Measurements from ENCODE around the gene YWHAE. TPM values are rescaled to one million over a fixed set of nuclear protein-coding genes. Genes with fewer than 3 reads are reported as not detected.

The YWHAE gene
- total RNA-seq, 4 donors from 2014 or later = 390 to 894 (median 580) TPM

DNA sequence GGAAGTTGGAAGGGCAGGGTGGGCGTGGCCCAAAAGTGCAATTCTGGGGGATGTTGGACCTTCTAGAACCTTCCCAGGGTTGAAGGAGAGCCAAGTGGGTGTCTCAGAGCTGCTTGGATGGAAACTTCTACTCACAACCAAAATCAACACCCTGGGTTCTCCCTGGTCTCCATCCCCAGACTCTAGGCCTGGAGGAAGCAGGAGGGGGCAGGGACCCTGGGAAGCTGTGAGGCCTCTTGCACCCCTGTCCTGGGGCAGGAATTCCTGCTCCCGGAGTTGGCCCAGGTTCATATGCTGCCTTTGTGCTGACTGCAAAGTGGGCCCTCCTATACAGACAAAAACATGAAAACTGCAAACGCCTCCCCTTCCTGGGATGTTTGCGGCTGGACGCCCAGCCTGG is 95.5 kb downstream of the YWHAE start:
- Histone ChIP-seq H3K4me1 (no peaks in the 10 kb centered on the region), H3K9me3 (no peaks in the 10 kb centered on the region), H3K27me3 (no peaks in the 10 kb centered on the region), H3K27ac (no peak overlapping the region), H3K36me3 (no peaks in the 10 kb centered on the region), H3K4me3 (no peak overlapping the region)
- intact Hi-C loops (cut with DNase I; ENCODE audit: low total_unique reads) = no loop called here
- TF ChIP-seq POLR2A (IDR thresholded peaks at IDR 0.05) (no peak), CTCF (IDR thresholded peaks at IDR 0.05) (no peak)
- no peak for DNase-seq

- Histone ChIP-seq H3K36me3 (no peaks in the 10 kb centered on the region), H3K9me3 (no peaks in the 10 kb centered on the region), H3K4me1 (no peaks in the 10 kb centered on the region), H3K27ac (no peak overlapping the region), H3K27me3 (no peaks in the 10 kb centered on the region), H3K4me3 (no peak overlapping the region)
- intact Hi-C loops (cut with DNase I; ENCODE audit: low total_unique reads) = no loop called here
- no peak for DNase-seq
- no peak for TF ChIP-seq CTCF (IDR thresholded peaks at IDR 0.05)
- TF ChIP-seq POLR2A (IDR thresholded peaks at IDR 0.05) = no peak
These were observed 97.3 kb downstream of the YWHAE start for GRCh38 chr17:1302761-1303160.

GRCh38 chr17:1301546-1301945 is 98.5 kb downstream of the YWHAE start:
- no peaks in the 10 kb centered on the region for H3K9me3 ChIP-seq
- no peak for DNase-seq
- TF ChIP-seq CTCF (IDR thresholded peaks at IDR 0.05) (no peak), POLR2A (IDR thresholded peaks at IDR 0.05) (no peak)
- H3K27ac ChIP-seq = no peak overlapping the region
- H3K36me3 ChIP-seq = no peaks in the 10 kb centered on the region
- no peaks in the 10 kb centered on the region for H3K27me3 ChIP-seq
- no peaks in the 10 kb centered on the region for H3K4me1 ChIP-seq
- no peak overlapping the region for H3K4me3 ChIP-seq
- intact Hi-C loops (cut with DNase I; ENCODE audit: low total_unique reads) = no loop called here

DNA sequence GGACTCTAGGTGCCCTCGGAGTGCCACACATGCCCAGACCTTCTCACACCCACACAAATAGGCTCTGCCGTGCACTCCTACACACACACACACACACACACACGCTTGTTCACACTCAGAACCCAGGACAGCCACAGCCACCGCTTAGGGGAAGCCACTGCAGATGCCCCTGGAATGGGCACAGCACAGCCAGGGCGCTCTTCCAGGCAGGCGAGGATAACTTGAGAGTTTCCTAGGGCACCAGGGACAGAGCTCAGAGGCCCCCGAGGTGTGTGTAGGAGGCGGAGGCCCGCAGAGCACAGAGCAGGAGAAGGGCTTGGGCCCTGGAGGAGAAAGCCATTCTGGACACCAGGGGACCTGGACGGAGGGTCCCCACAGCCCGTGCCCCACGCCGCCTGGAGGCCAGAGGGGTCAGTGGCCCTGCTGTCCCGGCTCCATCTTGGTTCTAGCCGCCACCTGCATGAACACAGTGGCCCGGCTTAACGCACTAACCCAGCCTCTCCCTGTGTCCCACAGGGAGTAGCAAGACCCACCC is 99.6 kb downstream of the YWHAE start:
- intact Hi-C loops (cut with DNase I; ENCODE audit: low total_unique reads) = no loop called here
- Histone ChIP-seq H3K4me1 (no peaks in the 10 kb centered on the region), H3K9me3 (no peaks in the 10 kb centered on the region), H3K4me3 (no peak overlapping the region), H3K36me3 (no peaks in the 10 kb centered on the region), H3K27me3 (no peaks in the 10 kb centered on the region), H3K27ac (no peak overlapping the region)
- DNase-seq = no peak
- TF ChIP-seq CTCF (IDR thresholded peaks at IDR 0.05) = no peak
- no peak for TF ChIP-seq POLR2A (IDR thresholded peaks at IDR 0.05)

GRCh38 chr17:1299552-1300370 is 100.3 kb downstream of the YWHAE start:
- intact Hi-C loops (cut with DNase I; ENCODE audit: low total_unique reads) = no loop called here
- no peak for DNase-seq
- Histone ChIP-seq H3K27ac (no peak overlapping the region), H3K4me1 (no peaks in the 10 kb centered on the region), H3K36me3 (no peaks in the 10 kb centered on the region), H3K27me3 (no peaks in the 10 kb centered on the region), H3K9me3 (no peaks in the 10 kb centered on the region), H3K4me3 (no peak overlapping the region)
- TF ChIP-seq CTCF (IDR thresholded peaks at IDR 0.05) (no peak), POLR2A (IDR thresholded peaks at IDR 0.05) (no peak)

Data from uterus (tissue), 4 donors.